Measurements from ENCODE around the gene ABCG1. TPM values are rescaled to one million over a fixed set of nuclear protein-coding genes. Genes with fewer than 3 reads are reported as not detected.

The ABCG1 gene
- total RNA-seq, 1 donor from 2014 or later, result 1.3 TPM

DNA sequence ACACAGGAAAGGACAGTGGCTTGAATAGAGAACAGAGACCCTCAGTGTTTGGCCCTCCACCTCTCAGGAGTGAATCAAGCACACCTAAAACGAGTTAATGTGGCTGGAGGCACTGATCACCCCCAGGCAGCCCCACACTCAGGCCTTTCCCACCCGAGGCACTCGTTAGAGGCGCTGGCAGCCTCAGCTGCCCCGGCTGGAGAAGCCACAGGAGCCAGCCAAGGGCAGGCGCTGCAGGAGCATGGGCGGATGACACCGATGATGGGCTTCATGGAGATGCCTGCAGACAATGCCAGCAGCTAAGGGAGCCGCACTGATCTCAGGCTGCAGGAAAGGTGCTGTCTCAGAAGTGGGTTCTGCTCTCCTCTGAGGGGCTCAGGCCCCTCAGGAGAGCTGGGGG, 24.1 kb upstream of the ABCG1 start:
- FAIRE-seq, result no peak
- TF ChIP-seq, protein P1, sequence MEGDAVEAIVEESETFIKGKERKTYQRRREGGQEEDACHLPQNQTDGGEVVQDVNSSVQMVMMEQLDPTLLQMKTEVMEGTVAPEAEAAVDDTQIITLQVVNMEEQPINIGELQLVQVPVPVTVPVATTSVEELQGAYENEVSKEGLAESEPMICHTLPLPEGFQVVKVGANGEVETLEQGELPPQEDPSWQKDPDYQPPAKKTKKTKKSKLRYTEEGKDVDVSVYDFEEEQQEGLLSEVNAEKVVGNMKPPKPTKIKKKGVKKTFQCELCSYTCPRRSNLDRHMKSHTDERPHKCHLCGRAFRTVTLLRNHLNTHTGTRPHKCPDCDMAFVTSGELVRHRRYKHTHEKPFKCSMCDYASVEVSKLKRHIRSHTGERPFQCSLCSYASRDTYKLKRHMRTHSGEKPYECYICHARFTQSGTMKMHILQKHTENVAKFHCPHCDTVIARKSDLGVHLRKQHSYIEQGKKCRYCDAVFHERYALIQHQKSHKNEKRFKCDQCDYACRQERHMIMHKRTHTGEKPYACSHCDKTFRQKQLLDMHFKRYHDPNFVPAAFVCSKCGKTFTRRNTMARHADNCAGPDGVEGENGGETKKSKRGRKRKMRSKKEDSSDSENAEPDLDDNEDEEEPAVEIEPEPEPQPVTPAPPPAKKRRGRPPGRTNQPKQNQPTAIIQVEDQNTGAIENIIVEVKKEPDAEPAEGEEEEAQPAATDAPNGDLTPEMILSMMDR (IDR thresholded peaks at IDR 0.05; ENCODE audit: insufficient read depth, low read depth, low read length), result no peak
- TF ChIP-seq EZH2 (IDR thresholded peaks at IDR 0.05; ENCODE audit: insufficient read depth, low read length), result no peak
- H3K4me2 ChIP-seq (ENCODE audit: low read length), result no peak overlapping the region
- Mint-ChIP-seq H3K36me3 (ENCODE audit: low read depth, unreplicated experiment) (no peaks in the 10 kb centered on the region), H3K9me3 (ENCODE audit: unreplicated experiment) (no peaks in the 10 kb centered on the region), H3K4me3 (ENCODE audit: unreplicated experiment) (no peak overlapping the region), H3K27ac (ENCODE audit: unreplicated experiment) (peak overlapping the region; percentile 93), H3K27me3 (ENCODE audit: low read depth, unreplicated experiment) (peaks cover 33% of the 10 kb centered on the region), H3K4me1 (ENCODE audit: low read depth, unreplicated experiment) (peaks cover 27% of the 10 kb centered on the region)
- H4K20me1 ChIP-seq (ENCODE audit: insufficient read depth, low read length), result no peaks in the 10 kb centered on the region
- H3K9ac ChIP-seq (ENCODE audit: low read length), result no peak overlapping the region
- peaks cover 7% of the 10 kb centered on the region for H3K4me1 ChIP-seq (ENCODE audit: insufficient read depth, low read length)
- H3K9me3 ChIP-seq (ENCODE audit: insufficient read depth, low read depth, low read length), result no peaks in the 10 kb centered on the region
- H3K27me3 ChIP-seq (ENCODE audit: insufficient read depth, low read length), result peaks cover 10% of the 10 kb centered on the region
- H3K36me3 ChIP-seq (ENCODE audit: insufficient read depth, low read length), result no peaks in the 10 kb centered on the region
- H3K79me2 ChIP-seq (ENCODE audit: insufficient read depth, low read length), result no peaks in the 10 kb centered on the region
- no peak overlapping the region for H3K4me3 ChIP-seq (ENCODE audit: insufficient read depth, low read depth, low read length)
- no peak overlapping the region for H2AFZ ChIP-seq (ENCODE audit: low read depth, low read length)
- no peak for DNase-seq (ENCODE audit: low read depth)
- no peak overlapping the region for H3K27ac ChIP-seq (ENCODE audit: low read depth, low read length)

- H3K4me1 ChIP-seq (ENCODE audit: insufficient read depth, low read length), result peaks cover 7% of the 10 kb centered on the region
- H3K9ac ChIP-seq (ENCODE audit: low read length), result no peak overlapping the region
- H3K27ac Mint-ChIP-seq (ENCODE audit: unreplicated experiment), result peak overlapping the region; percentile 93
- no peak overlapping the region for H3K4me2 ChIP-seq (ENCODE audit: low read length)
- peaks cover 6% of the 10 kb centered on the region for H3K27me3 ChIP-seq (ENCODE audit: insufficient read depth, low read length)
- H3K27ac ChIP-seq (ENCODE audit: low read depth, low read length), result no peak overlapping the region
- peaks cover 27% of the 10 kb centered on the region for H3K4me1 Mint-ChIP-seq (ENCODE audit: low read depth, unreplicated experiment)
- H3K4me3 ChIP-seq (ENCODE audit: insufficient read depth, low read depth, low read length), result no peak overlapping the region
- no peaks in the 10 kb centered on the region for H3K79me2 ChIP-seq (ENCODE audit: insufficient read depth, low read length)
- DNase-seq (ENCODE audit: low read depth), result no peak
- TF ChIP-seq, protein P1 (IDR thresholded peaks at IDR 0.05; ENCODE audit: insufficient read depth, low read depth, low read length), result no peak
- peaks cover 31% of the 10 kb centered on the region for H3K27me3 Mint-ChIP-seq (ENCODE audit: low read depth, unreplicated experiment)
- no peaks in the 10 kb centered on the region for H3K36me3 Mint-ChIP-seq (ENCODE audit: low read depth, unreplicated experiment)
- H3K36me3 ChIP-seq (ENCODE audit: insufficient read depth, low read length), result no peaks in the 10 kb centered on the region
- H3K9me3 ChIP-seq (ENCODE audit: insufficient read depth, low read depth, low read length), result no peaks in the 10 kb centered on the region
- no peak overlapping the region for H2AFZ ChIP-seq (ENCODE audit: low read depth, low read length)
- no peak for FAIRE-seq
- no peaks in the 10 kb centered on the region for H4K20me1 ChIP-seq (ENCODE audit: insufficient read depth, low read length)
- no peaks in the 10 kb centered on the region for H3K9me3 Mint-ChIP-seq (ENCODE audit: unreplicated experiment)
- H3K4me3 Mint-ChIP-seq (ENCODE audit: unreplicated experiment), result peak overlapping the region; percentile 40
Observed at GRCh38 chr21:42195378-42196031, 23.4 kb upstream of the ABCG1 start.

All from astrocyte (in vitro differentiated cells and primary cell).